HG02763 (cell line): ENCODE data around the gene JSRP1.

ENCODE experiments used
- ATAC-seq: cut with Tn5 transposase; IDR thresholded peaks from one replicate; pipeline ENCODE4 v1.9.1; 2021; ENCODE audit warnings: mild to moderate bottlenecking, moderate library complexity; ENCODE audit not compliant: unreplicated experiment

The JSRP1 gene

GRCh38 chr19:2246801-2247361, 9.3 kb downstream of the JSRP1 start:
- ATAC-seq, result no peak

GRCh38 chr19:2246014-2246620, 10.1 kb downstream of the JSRP1 start:
- ATAC-seq, result no peak

GRCh38 chr19:2245273-2245672, 10.9 kb downstream of the JSRP1 start:
- no peak for ATAC-seq

- no peak for ATAC-seq
These were observed 11.7 kb downstream of the JSRP1 start for GRCh38 chr19:2244486-2244885.

GRCh38 chr19:2244125-2244411, 12.1 kb downstream of the JSRP1 start:
- ATAC-seq, result no peak

GRCh38 chr19:2243274-2244124, 12.7 kb downstream of the JSRP1 start:
- ATAC-seq, result no peak

GRCh38 chr19:2242816-2243215, 13.4 kb downstream of the JSRP1 start:
- ATAC-seq, result no peak

GRCh38 chr19:2242092-2242537, 14.1 kb downstream of the JSRP1 start:
- ATAC-seq, result no peak

- ATAC-seq, result no peak
These were observed 15.1 kb downstream of the JSRP1 start for GRCh38 chr19:2240881-2241760.

GRCh38 chr19:2239771-2240770, 16.1 kb downstream of the JSRP1 start:
- no peak for ATAC-seq

GRCh38 chr19:2239173-2239572, 17.0 kb downstream of the JSRP1 start:
- no peak for ATAC-seq

GRCh38 chr19:2237869-2238153, 18.4 kb downstream of the JSRP1 start:
- no peak for ATAC-seq

GRCh38 chr19:2237051-2237868, 19.0 kb downstream of the JSRP1 start:
- peak; percentile 18 for ATAC-seq

GRCh38 chr19:2236314-2237050, 19.7 kb downstream of the JSRP1 start, which contains the start of the genes PLEKHJ1 and SF3A2:
Gene PLEKHJ1, minus strand, starts transcription at chr19:2236329. Its CDS starts 81 bp downstream, at chr19:2236248.
Gene SF3A2, plus strand, starts transcription at chr19:2236824. Its CDS starts 6,595 bp downstream, at chr19:2243419.
- peak; percentile 80 for ATAC-seq

GRCh38 chr19:2236064-2236313, 20.2 kb downstream of the JSRP1 start:
- ATAC-seq, result no peak

GRCh38 chr19:2235381-2236063, 20.7 kb downstream of the JSRP1 start:
- ATAC-seq, result peak; percentile 12

- ATAC-seq, result no peak
These were observed 21.2 kb downstream of the JSRP1 start for GRCh38 chr19:2234996-2235380.

- ATAC-seq, result no peak
These were observed 22.5 kb downstream of the JSRP1 start for GRCh38 chr19:2233601-2234280.
